OCI-LY7 (cell line): Measurements from ENCODE around the gene HINT2. TPM values are rescaled to one million over a fixed set of nuclear protein-coding genes. Genes with fewer than 3 reads are reported as not detected.

Experiments used
- BruUV-seq: library from RNA; stranded (reverse); fragments of 400-500 nt; replicated peaks from 2 replicates; lab custom pipeline; 2021; lab: Mats Ljungman, UMichigan
- CTCF ChIA-PET: fragments of 300-600 bp; sonication (Branson Sonifier 250); formaldehyde crosslinking; loops from one replicate; lab custom pipeline; 2022; ENCODE audit warnings: antibody characterized with exemption; ENCODE audit not compliant: unreplicated experiment; lab: Charles Lee
- POLR2A ChIA-PET: fragments of 300-600 bp; sonication (Branson Sonifier 250); formaldehyde crosslinking; loops from one replicate; lab custom pipeline; 2022; ENCODE audit warnings: antibody characterized with exemption; lab: Charles Lee
- DNase-seq: peaks from one replicate; pipeline ENCODE4 v3.0.0-alpha.2; 2015; ENCODE audit warnings: low spot score
- H2AFZ ChIP-seq: fragments of 200-600 bp; sonication (generic), shearing (Covaris generic); 2 replicates; pipeline ENCODE4 v1.6.1; 2014; ENCODE audit warnings: mild to moderate bottlenecking, antibody characterized with exemption, low read length, moderate library complexity
- H3K27ac ChIP-seq: fragments of 200-600 bp; sonication (generic); 2 replicates; pipeline ENCODE4 v1.5.1; 2014; ENCODE audit warnings: mixed run types, low read depth, mild to moderate bottlenecking, moderate library complexity, low read length, inconsistent platforms; ENCODE audit not compliant: poor library complexity, severe bottlenecking
- H3K36me3 ChIP-seq: fragments of 200-600 bp; sonication (generic); 2 replicates; pipeline ENCODE4 v1.6.1; 2014; ENCODE audit warnings: mild to moderate bottlenecking, antibody characterized with exemption, low read length, moderate library complexity, mixed read lengths; ENCODE audit not compliant: insufficient read depth
- H3K4me1 ChIP-seq: fragments of 200-600 bp; sonication (generic); 2 replicates; pipeline ENCODE4 v1.5.1; 2014; ENCODE audit warnings: mild to moderate bottlenecking, low read length; ENCODE audit not compliant: insufficient read depth, poor library complexity, severe bottlenecking
- H3K4me2 ChIP-seq: fragments of 200-600 bp; sonication (generic); 2 replicates; pipeline ENCODE4 v1.6.1; 2014; ENCODE audit warnings: mild to moderate bottlenecking, low read length
- H3K4me3 ChIP-seq: fragments of 200-600 bp; sonication (generic); 2 replicates; pipeline ENCODE4 v1.5.1; 2014; ENCODE audit warnings: mild to moderate bottlenecking, low read depth, low read length; ENCODE audit not compliant: poor library complexity, severe bottlenecking
- H3K79me2 ChIP-seq: fragments of 200-600 bp; sonication (generic); 2 replicates; pipeline ENCODE4 v1.6.1; 2016; ENCODE audit warnings: low read depth, mild to moderate bottlenecking, low read length, moderate library complexity, mixed read lengths; ENCODE audit not compliant: insufficient read depth
- H3K9me2 ChIP-seq: fragments of 200-600 bp; sonication (generic); 2 replicates; pipeline ENCODE4 v1.6.1; 2016; ENCODE audit warnings: mild to moderate bottlenecking, low read length, mixed read lengths; ENCODE audit not compliant: insufficient read depth
- H3K9me3 ChIP-seq: fragments of 200-600 bp; sonication (generic); 2 replicates; pipeline ENCODE4 v1.6.1; 2014; ENCODE audit warnings: mild to moderate bottlenecking, mixed run types, low read length, mixed read lengths
- H4K20me1 ChIP-seq: fragments of 200-600 bp; sonication (generic); 2 replicates; pipeline ENCODE4 v1.6.1; 2014; ENCODE audit warnings: mild to moderate bottlenecking, antibody characterized with exemption, low read length, moderate library complexity, mixed read lengths; ENCODE audit not compliant: insufficient read depth
- EZH2phosphoT487 ChIP-seq: fragments of 200-600 bp; sonication (generic); IDR thresholded peaks from 2 replicates; pipeline ENCODE4 v1.6.1; 2018; ENCODE audit warnings: low read depth, borderline replicate concordance, mild to moderate bottlenecking, mixed run types, antibody characterized with exemption, low read length, moderate library complexity, mixed read lengths
- intact Hi-C: fragments of 100-400 bp; cut with micrococcal nuclease; formaldehyde crosslinking; loops from one replicate; pipeline ENCODE4 v1.10.0; 2022; ENCODE audit not compliant: unreplicated experiment
- total RNA-seq, 2 experiments: library from RNA; depleted of rRNA in 1 of 2; stranded (reverse); fragments of >200 nt in 1 of 2; shearing (Covaris generic) in 1 of 2; gene quantifications; 2 replicates each; pipeline ENCODE4 v1.2.3, GENCODE V29; 2014 to 2022
- TF ChIP-seq, protein P1 (sequence below): fragments of 200-600 bp; sonication (generic); conservative IDR thresholded peaks from 2 replicates; pipeline ENCODE4 v1.5.1; 2014; ENCODE audit warnings: mild to moderate bottlenecking, antibody characterized with exemption, low read length, moderate library complexity, mixed read lengths

The HINT2 gene
- total RNA-seq, 2 experiments from 2014 or later: 82.5 to 84.5 TPM

DNA sequence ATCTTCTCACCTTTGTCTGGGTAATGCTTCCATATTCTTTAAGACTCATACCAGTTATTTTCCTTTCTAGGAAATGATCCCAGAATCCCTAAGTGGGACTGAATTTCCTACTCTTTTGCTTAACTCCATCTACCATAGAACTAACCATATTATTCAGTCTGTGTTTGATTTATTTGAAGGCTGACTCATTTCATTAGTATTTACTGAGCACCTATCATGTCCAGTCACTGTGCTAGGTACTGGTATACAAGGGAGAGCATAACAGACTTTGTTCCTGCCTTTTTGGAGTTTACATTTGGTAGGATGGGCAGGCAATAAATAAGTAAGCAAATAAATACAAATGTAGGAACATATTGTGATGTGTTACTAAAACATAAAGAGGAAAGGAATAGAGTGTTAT lies 19.1 kb downstream of the HINT2 start:
- Histone ChIP-seq H3K27ac (no peak overlapping the region), H3K9me2 (no peaks in the 10 kb centered on the region), H3K4me2 (no peak overlapping the region), H3K4me1 (peaks cover 9% of the 10 kb centered on the region), H3K4me3 (no peak overlapping the region), H4K20me1 (no peaks in the 10 kb centered on the region), H3K79me2 (no peaks in the 10 kb centered on the region), H3K36me3 (no peaks in the 10 kb centered on the region; the same call in 1 of the 2 replicates), H3K9me3 (no peaks in the 10 kb centered on the region), H2AFZ (no peak overlapping the region)
- no peak for TF ChIP-seq EZH2phosphoT487
- TF ChIP-seq, protein P1, sequence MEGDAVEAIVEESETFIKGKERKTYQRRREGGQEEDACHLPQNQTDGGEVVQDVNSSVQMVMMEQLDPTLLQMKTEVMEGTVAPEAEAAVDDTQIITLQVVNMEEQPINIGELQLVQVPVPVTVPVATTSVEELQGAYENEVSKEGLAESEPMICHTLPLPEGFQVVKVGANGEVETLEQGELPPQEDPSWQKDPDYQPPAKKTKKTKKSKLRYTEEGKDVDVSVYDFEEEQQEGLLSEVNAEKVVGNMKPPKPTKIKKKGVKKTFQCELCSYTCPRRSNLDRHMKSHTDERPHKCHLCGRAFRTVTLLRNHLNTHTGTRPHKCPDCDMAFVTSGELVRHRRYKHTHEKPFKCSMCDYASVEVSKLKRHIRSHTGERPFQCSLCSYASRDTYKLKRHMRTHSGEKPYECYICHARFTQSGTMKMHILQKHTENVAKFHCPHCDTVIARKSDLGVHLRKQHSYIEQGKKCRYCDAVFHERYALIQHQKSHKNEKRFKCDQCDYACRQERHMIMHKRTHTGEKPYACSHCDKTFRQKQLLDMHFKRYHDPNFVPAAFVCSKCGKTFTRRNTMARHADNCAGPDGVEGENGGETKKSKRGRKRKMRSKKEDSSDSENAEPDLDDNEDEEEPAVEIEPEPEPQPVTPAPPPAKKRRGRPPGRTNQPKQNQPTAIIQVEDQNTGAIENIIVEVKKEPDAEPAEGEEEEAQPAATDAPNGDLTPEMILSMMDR: no peak
- no peak for DNase-seq
- intact Hi-C loops: loop anchor here (10.0 kb wide), 1 partner anchor 229 kb away; no protein-coding TSS in a partner anchor
- POLR2A ChIA-PET: no interaction called here
- no TSS peak for BruUV-seq
- CTCF ChIA-PET: no interaction called here

DNA sequence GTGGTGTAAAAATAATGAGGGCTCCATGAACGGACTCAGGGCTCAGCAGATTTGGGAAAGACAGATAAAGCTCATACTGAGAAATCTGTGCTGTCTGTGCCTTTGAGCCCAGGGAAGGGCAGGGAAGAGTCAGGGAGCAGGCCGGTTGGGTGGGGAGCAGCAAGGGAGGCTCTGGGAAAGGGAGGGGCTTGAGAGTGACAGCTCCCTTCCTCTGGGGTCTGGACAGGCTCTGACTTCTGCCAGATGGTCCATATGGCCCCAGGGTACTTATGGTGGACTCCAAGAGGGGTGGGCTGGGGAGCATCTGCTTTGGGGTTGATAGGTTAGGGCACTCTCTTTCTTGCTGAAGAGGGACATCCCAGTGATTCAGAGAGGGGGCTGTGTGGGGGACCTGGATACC lies 21.4 kb downstream of the HINT2 start:
- CTCF ChIA-PET: interaction anchor here (0.6 to 1.4 kb wide), 2 partner anchors 33 to 291 kb away, joined by 3 read pairs; no protein-coding TSS in a partner anchor
- Histone ChIP-seq H3K27ac (no peak overlapping the region), H3K9me2 (no peaks in the 10 kb centered on the region), H2AFZ (no peak overlapping the region), H3K4me1 (peaks cover 9% of the 10 kb centered on the region), H3K4me3 (no peak overlapping the region), H3K9me3 (no peaks in the 10 kb centered on the region), H4K20me1 (no peaks in the 10 kb centered on the region), H3K4me2 (no peak overlapping the region), H3K79me2 (no peaks in the 10 kb centered on the region), H3K36me3 (no peaks in the 10 kb centered on the region; the same call in 1 of the 2 replicates)
- intact Hi-C loops: loop anchor here (10.0 kb wide), 1 partner anchor 231 kb away; no protein-coding TSS in a partner anchor
- no peak for DNase-seq
- no TSS peak for BruUV-seq
- no peak for TF ChIP-seq EZH2phosphoT487
- TF ChIP-seq, protein P1: no peak
- POLR2A ChIA-PET: interaction anchor here (2.0 kb wide), 1 partner anchor 17 kb away, joined by 4 read pairs; no protein-coding TSS in a partner anchor

DNA sequence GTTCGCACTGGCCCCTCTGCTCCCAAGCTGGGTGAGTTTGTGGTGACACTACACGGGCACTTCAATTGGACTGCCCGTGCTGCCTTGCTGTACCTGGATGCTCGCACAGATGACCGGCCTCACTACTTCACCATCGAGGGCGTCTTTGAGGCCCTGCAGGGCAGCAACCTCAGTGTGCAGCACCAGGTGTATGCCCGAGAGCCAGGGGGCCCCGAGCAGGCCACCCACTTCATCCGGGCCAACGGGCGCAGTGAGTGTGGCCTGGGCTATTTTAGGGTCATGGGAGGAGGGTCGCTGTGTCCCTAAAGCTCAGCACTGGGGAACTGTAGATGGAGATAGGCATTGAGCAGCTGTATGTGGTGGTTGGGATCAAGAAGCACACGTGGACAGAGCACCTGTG lies 22.0 kb downstream of the HINT2 start:
- POLR2A ChIA-PET: interaction anchor here (2.0 kb wide), 1 partner anchor 16 kb away, joined by 4 read pairs; no protein-coding TSS in a partner anchor

More for the DNA sequence above, 22.0 kb downstream of the HINT2 start:
- Histone ChIP-seq H3K4me1 (peaks cover 9% of the 10 kb centered on the region), H3K36me3 (no peaks in the 10 kb centered on the region; the same call in 1 of the 2 replicates), H3K9me2 (no peaks in the 10 kb centered on the region), H3K27ac (no peak overlapping the region), H3K4me2 (no peak overlapping the region), H3K4me3 (no peak overlapping the region), H4K20me1 (no peaks in the 10 kb centered on the region), H2AFZ (no peak overlapping the region), H3K9me3 (no peaks in the 10 kb centered on the region), H3K79me2 (no peaks in the 10 kb centered on the region)
- no peak for DNase-seq
- no TSS peak for BruUV-seq
- intact Hi-C loops: loop anchor here (10.0 kb wide), 1 partner anchor 232 kb away; no protein-coding TSS in a partner anchor
- CTCF ChIA-PET: interaction anchor here (1.1 to 1.4 kb wide), 2 partner anchors 33 to 43 kb away, joined by 3 read pairs; no protein-coding TSS in a partner anchor
- TF ChIP-seq, protein P1: no peak
- TF ChIP-seq EZH2phosphoT487: no peak
